HepG2 (cell line): ENCODE data around the gene OR7D2. TPM values are rescaled to one million over a fixed set of nuclear protein-coding genes. Genes with fewer than 3 reads are reported as not detected.
A peak's percentile ranks its signal among the peaks of the same experiment; 100 is the strongest.

Experiments used
- ATAC-seq: fragments of 200-7000 bp; cut with Tn5 transposase; 3 replicates; pipeline ENCODE4 v1.9.1; 2020; ENCODE audit warnings: mild to moderate bottlenecking, moderate library complexity
- BruUV-seq: library from RNA; stranded (reverse); fragments of 400-500 nt; replicated peaks from 2 replicates; lab custom pipeline; 2021; lab: Mats Ljungman, UMichigan
- CTCF ChIA-PET: fragments of 300-600 bp; formaldehyde crosslinking; extraction: SDS; loops from one replicate; lab custom pipeline; 2021; ENCODE audit warnings: low total read pairs, inconsistent platforms, low intra/inter-chr PET ratio; lab: Yijun Ruan, JAX
- POLR2A ChIA-PET: fragments of 350-600 bp; sonication (Branson Sonifier 250); formaldehyde crosslinking; loops from one replicate; lab custom pipeline; 2020; ENCODE audit warnings: antibody characterized with exemption, inconsistent platforms; lab: Yijun Ruan, JAX
- DNase-seq: peaks from one replicate; pipeline ENCODE4 v3.0.0-alpha.2; 2015; ENCODE audit warnings: low spot score
- FAIRE-seq: peaks from 3 replicates; lab custom pipeline; 2011; peaks lifted over from hg19 to GRCh38; lab: Jason Lieb, UNC
- H2AFZ ChIP-seq: one replicate; pipeline ENCODE4 v1.6.1; 2011; ENCODE audit warnings: low read length, inconsistent platforms
- H3K27ac ChIP-seq: fragments of 300-600 bp; 3 replicates; pipeline ENCODE4 v1.8.0; 2011; ENCODE audit warnings: mixed run types, mild to moderate bottlenecking, mixed read lengths, low read length, inconsistent platforms; ENCODE audit not compliant: insufficient read depth; ENCODE audit errors: extremely low read length
- H3K27me3 ChIP-seq, 2 experiments: fragments of 200-600 bp in 1 of 2; 2 replicates in 1 of 2; 3 replicates in 1 of 2; pipeline versions ENCODE4 v1.6.0 to v1.8.0; 2011; ENCODE audit warnings: low read length in 2 of 2, mild to moderate bottlenecking in 2 of 2, moderate library complexity in 2 of 2, inconsistent platforms in 1 of 2; ENCODE audit not compliant: insufficient read depth in 2 of 2, control insufficient read depth in 1 of 2
- H3K36me3 ChIP-seq, 2 experiments: fragments of 200-600 bp in 1 of 2; replicated peaks in 1 of 2; 2 replicates in 1 of 2; 3 replicates in 1 of 2; pipeline versions ENCODE4 v1.5.1 to v1.8.0; 2011; ENCODE audit warnings: low read length in 2 of 2, inconsistent platforms in 1 of 2; ENCODE audit not compliant: insufficient read depth in 2 of 2, control insufficient read depth in 1 of 2
- H3K4me1 ChIP-seq: 2 replicates; pipeline ENCODE4 v1.5.1; 2012; ENCODE audit warnings: low read length, inconsistent platforms; ENCODE audit not compliant: insufficient read depth
- H3K4me2 ChIP-seq: 2 replicates; pipeline ENCODE4 v1.6.0; 2011; ENCODE audit warnings: low read depth, low read length, inconsistent platforms
- H3K4me3 ChIP-seq, 3 experiments: fragments of 200-600 bp in 1 of 3; sonication (generic), shearing (Covaris generic) in 1 of 3; replicated peaks in 1 of 3; 2 replicates each; pipeline ENCODE4 v1.5.1; 2011 to 2016; ENCODE audit warnings: low read length in 3 of 3, inconsistent platforms in 2 of 3, low read depth in 2 of 3, mild to moderate bottlenecking in 2 of 3, control low read depth in 1 of 3, mixed read lengths in 1 of 3; ENCODE audit not compliant: insufficient read depth in 1 of 3
- H3K79me2 ChIP-seq: one replicate; pipeline ENCODE4 v1.6.1; 2011; ENCODE audit warnings: low read length, inconsistent platforms; ENCODE audit not compliant: insufficient read depth
- H3K9ac ChIP-seq: 2 replicates; pipeline ENCODE4 v1.6.0; 2011; ENCODE audit warnings: mild to moderate bottlenecking, low read depth, low read length, inconsistent platforms; ENCODE audit not compliant: insufficient read depth
- H3K9me3 ChIP-seq: 2 replicates; pipeline ENCODE4 v1.5.1; 2012; ENCODE audit warnings: mild to moderate bottlenecking, low read length
- H4K20me1 ChIP-seq: 2 replicates; pipeline ENCODE4 v1.6.0; 2011; ENCODE audit warnings: inconsistent platforms, mild to moderate bottlenecking, low read length, moderate library complexity; ENCODE audit not compliant: insufficient read depth
- AGO2 ChIP-seq: fragments of 200-400 bp; formaldehyde crosslinking; optimal IDR thresholded peaks from 2 replicates; pipeline ENCODE3; 2017; ENCODE audit warnings: mild to moderate bottlenecking, low read depth, low read length, moderate library complexity
- ARID5B ChIP-seq: IDR thresholded peaks from 2 replicates; pipeline ENCODE4 v1.4.0; 2020; ENCODE audit warnings: mild to moderate bottlenecking, missing genetic modification reagents
- HCFC1 ChIP-seq: fragments of 150-350 bp; IDR thresholded peaks from 2 replicates; pipeline ENCODE4 v1.6.1; 2014; ENCODE audit warnings: low read depth, low read length
- HNRNPUL1 ChIP-seq: fragments of 200-400 bp; formaldehyde crosslinking; IDR thresholded peaks from 2 replicates; pipeline ENCODE4 v1.6.1; 2017; ENCODE audit warnings: low read depth, mild to moderate bottlenecking, low read length, moderate library complexity
- KLF11 ChIP-seq: IDR thresholded peaks from 2 replicates; pipeline ENCODE4 v1.6.1; 2016; ENCODE audit warnings: missing compliant biosample characterization
- PITX1 ChIP-seq: sonication (generic); formaldehyde crosslinking; IDR thresholded peaks from 2 replicates; pipeline ENCODE4 v1.5.1; 2020; ENCODE audit warnings: mild to moderate bottlenecking, missing genetic modification reagents
- RBFOX2 ChIP-seq: fragments of 200-400 bp; formaldehyde crosslinking; IDR thresholded peaks from 2 replicates; pipeline ENCODE4 v1.6.1; 2017; ENCODE audit warnings: low read depth, mild to moderate bottlenecking, low read length
- ZBED4 ChIP-seq: sonication (generic); formaldehyde crosslinking; IDR thresholded peaks from 2 replicates; pipeline ENCODE4 v1.4.0; 2020; ENCODE audit warnings: missing genetic modification reagents, borderline replicate concordance
- ZNF317 ChIP-seq: sonication (generic); formaldehyde crosslinking; IDR thresholded peaks from 2 replicates; pipeline ENCODE4 v1.5.0; 2020; ENCODE audit warnings: mild to moderate bottlenecking, missing genetic modification reagents
- ZNF607 ChIP-seq: sonication (generic); formaldehyde crosslinking; IDR thresholded peaks from 2 replicates; pipeline ENCODE4 v1.5.1; 2020; ENCODE audit warnings: missing genetic modification reagents, mild to moderate bottlenecking, borderline replicate concordance
- WGBS: methylation state at CpG from one replicate; pipeline ENCODE4 v1.1.6; 2017; ENCODE audit warnings: low lambda C conversion rate; 5-methylcytosine and 5-hydroxymethylcytosine counted together
- in situ Hi-C: cut with HindIII; loops from 2 replicates; pipeline ENCODE4 v1.10.0; 2017; ENCODE audit warnings: low pct_unique_long_range_greater_than_20kb; ENCODE audit not compliant: extremely low pct_ligation_motif_present
- intact Hi-C: fragments of 100-400 bp; cut with micrococcal nuclease; formaldehyde crosslinking; loops from one replicate; pipeline ENCODE4 v1.10.0; 2022; ENCODE audit not compliant: unreplicated experiment
- polyA plus RNA-seq, 8 experiments: library from polyadenylated mRNA; depleted of rRNA in 3 of 8; stranded (reverse) in 7 of 8; unstranded in 1 of 8; fragments of >200 nt; fragmentation: Illumina TruSeq in 4 of 8; extraction: Trizol in 4 of 8; gene quantifications; 2 replicates each; pipeline versions ENCODE4 v1.2.1 to v1.2.3, GENCODE V29; 2011 to 2016; ENCODE audit warnings: low read depth in 4 of 8, missing spikeins in 1 of 8, mixed read lengths in 1 of 8; ENCODE audit not compliant: insufficient read depth in 1 of 8
- total RNA-seq, 5 experiments: library from RNA; depleted of rRNA; stranded (reverse); fragments of >200 nt; fragmentation: Illumina TruSeq; extraction: Trizol; gene quantifications; 2 replicates each; pipeline ENCODE4 v1.2.3, GENCODE V29; 2016; ENCODE audit warnings: low read depth in 1 of 5

OR7D2 gene
- total and polyA plus RNA-seq, 2 of the 13 experiments (the other 11 are each of a cell fraction or from before 2014, with no cell fraction given): 0.07 TPM; not detected in 1

- CTCF ChIA-PET: no interaction called here
- Histone ChIP-seq H3K4me2 (no peak overlapping the region), H3K79me2 (peaks cover 93% of the 10 kb centered on the region), H3K27me3 (no peaks in the 10 kb centered on the region; a peak in 1 of 5 replicates), H4K20me1 (peaks cover 22% of the 10 kb centered on the region; the same call in 1 of the 2 replicates), H3K36me3 (peaks cover 6 to 26% of the 10 kb centered on the region in 2 experiments; a peak in 4 of 5 replicates), H3K4me1 (peaks cover 20% of the 10 kb centered on the region), H2AFZ (no peak overlapping the region), H3K9me3 (peaks cover 18% of the 10 kb centered on the region), H3K4me3 (no peak overlapping the region), H3K9ac (no peak overlapping the region), H3K27ac (no peak overlapping the region)
- no TSS peak for BruUV-seq
- POLR2A ChIA-PET: no interaction called here
- 96% methylated on average over 5 of the region's 5 CpGs for WGBS
- no peak for ATAC-seq
- DNase-seq: no peak
- intact Hi-C loops: no loop called here
- no peak for FAIRE-seq
- in situ Hi-C loops: loop anchor here (25.0 kb wide), 1 partner anchor 642 kb away; no protein-coding TSS in a partner anchor
- TF ChIP-seq ZNF317 (CRISPR knock-in tag): peak; percentile 100
- no peak for TF ChIP-seq ZBED4 (CRISPR knock-in tag)
These were observed 33.9 kb upstream of the OR7D2 start for GRCh38 chr19:9144920-9145319.

GRCh38 chr19:9146882-9147281, 31.9 kb upstream of the OR7D2 start:
- no peak overlapping the region for H3K4me2 ChIP-seq
- BruUV-seq: no TSS peak
- no peak overlapping the region for H2AFZ ChIP-seq
- WGBS: 93% methylated on average over 1 of the region's 1 CpG
- H3K27ac ChIP-seq: no peak overlapping the region
- peaks cover 16% of the 10 kb centered on the region; the same call in 1 of the 2 replicates for H4K20me1 ChIP-seq
- DNase-seq: no peak
- H3K79me2 ChIP-seq: peaks cover 94% of the 10 kb centered on the region
- H3K9me3 ChIP-seq: peaks cover 38% of the 10 kb centered on the region
- FAIRE-seq: no peak
- peaks cover 8 to 37% of the 10 kb centered on the region in 2 experiments; a peak in 4 of 5 replicates for H3K36me3 ChIP-seq
- in situ Hi-C loops: loop anchor here (25.0 kb wide), 1 partner anchor 640 kb away; no protein-coding TSS in a partner anchor
- H3K27me3 ChIP-seq: no peaks in the 10 kb centered on the region
- peaks cover 11% of the 10 kb centered on the region for H3K4me1 ChIP-seq
- CTCF ChIA-PET: no interaction called here
- ATAC-seq: no peak
- H3K4me3 ChIP-seq: no peak overlapping the region
- POLR2A ChIA-PET: no interaction called here
- intact Hi-C loops: no loop called here
- H3K9ac ChIP-seq: no peak overlapping the region
- TF ChIP-seq AGO2 (no peak), HCFC1 (no peak), HNRNPUL1 (no peak), ZNF607 (CRISPR knock-in tag) (no peak), ARID5B (CRISPR knock-in tag) (no peak), KLF11 (CRISPR knock-in tag) (no peak), PITX1 (CRISPR knock-in tag) (no peak), RBFOX2 (no peak)
